A172 (cell line): Measurements from ENCODE around the gene SRRT. TPM values are rescaled to one million over a fixed set of nuclear protein-coding genes. Genes with fewer than 3 reads are reported as not detected.

Experiments used
- DNase-seq: peaks from one replicate; pipeline ENCODE4 v3.0.0-alpha.2; 2015; ENCODE audit warnings: low spot score
- total RNA-seq: library from RNA; depleted of rRNA; stranded (reverse); fragments of >200 nt; shearing (Covaris generic); gene quantifications from 2 replicates; pipeline ENCODE4 v1.2.3, GENCODE V29; 2014

SRRT gene
- total RNA-seq, 1 experiment from 2014 or later = 86.7 TPM

- no peak for DNase-seq
These were observed 4.9 kb downstream of the SRRT start for GRCh38 chr7:100879685-100880261.

DNA sequence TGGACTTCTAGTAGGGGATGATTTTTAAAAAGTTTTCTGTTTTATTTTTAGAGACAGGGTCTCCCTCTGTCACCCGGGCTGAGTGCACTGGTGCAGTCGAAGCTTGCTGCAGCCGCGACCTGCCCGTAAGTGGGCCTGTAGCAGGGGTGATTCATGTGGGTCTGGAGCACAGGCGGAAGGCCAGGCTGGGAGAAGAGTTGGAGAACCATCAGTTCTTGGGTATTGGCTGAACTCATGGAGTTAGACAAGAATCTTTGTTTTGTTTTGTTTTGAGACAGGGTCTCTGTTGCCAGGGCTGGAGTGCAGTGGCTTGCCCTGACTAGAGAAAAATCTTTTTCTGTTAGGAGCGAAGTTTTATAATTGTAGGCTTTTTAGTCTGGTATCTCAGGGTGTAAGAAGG, 5.7 kb downstream of the SRRT start:
- DNase-seq = no peak

- DNase-seq = no peak
These were observed 6.2 kb downstream of the SRRT start for GRCh38 chr7:100881136-100881535.

- no peak for DNase-seq
These were observed 7.3 kb downstream of the SRRT start for GRCh38 chr7:100882201-100882600.

- DNase-seq = no peak
These were observed 8.1 kb downstream of the SRRT start for GRCh38 chr7:100882785-100883526.

GRCh38 chr7:100884736-100885439, 10.0 kb downstream of the SRRT start:
- DNase-seq = no peak

DNA sequence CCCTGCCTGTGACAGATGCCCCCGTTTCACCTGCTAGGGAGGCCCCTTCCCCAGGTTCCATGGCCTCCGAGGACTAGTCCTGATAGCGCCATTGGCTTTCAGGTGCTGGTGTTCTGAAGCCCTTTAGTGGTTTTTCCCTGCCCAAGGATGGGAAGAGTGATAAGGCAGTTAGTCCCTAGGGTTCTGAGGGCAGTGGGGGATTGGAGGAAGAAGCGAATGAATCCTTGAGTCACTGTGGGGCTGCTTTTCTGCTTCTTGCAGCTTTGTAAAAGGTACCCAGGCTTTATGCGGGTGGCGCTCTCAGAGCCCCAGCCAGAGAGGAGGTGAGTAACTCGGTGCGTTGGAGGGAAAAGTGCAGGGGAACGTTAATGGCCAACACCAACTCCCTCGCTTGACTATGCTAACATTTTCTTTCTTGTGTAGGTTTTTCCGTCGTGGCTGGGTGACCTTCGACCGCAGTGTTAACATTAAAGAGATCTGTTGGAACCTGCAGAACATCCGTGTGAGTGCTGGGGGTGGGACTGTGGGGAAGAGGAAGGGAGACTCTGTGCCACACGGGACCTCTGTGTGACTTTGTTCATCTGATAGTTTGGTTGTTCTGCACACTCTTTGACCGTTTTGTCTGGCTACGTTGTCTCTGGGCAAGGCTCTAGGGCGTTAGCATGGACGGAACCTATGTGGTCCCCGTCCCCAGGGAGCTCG, 10.7 kb downstream of the SRRT start:
- DNase-seq = no peak

DNA sequence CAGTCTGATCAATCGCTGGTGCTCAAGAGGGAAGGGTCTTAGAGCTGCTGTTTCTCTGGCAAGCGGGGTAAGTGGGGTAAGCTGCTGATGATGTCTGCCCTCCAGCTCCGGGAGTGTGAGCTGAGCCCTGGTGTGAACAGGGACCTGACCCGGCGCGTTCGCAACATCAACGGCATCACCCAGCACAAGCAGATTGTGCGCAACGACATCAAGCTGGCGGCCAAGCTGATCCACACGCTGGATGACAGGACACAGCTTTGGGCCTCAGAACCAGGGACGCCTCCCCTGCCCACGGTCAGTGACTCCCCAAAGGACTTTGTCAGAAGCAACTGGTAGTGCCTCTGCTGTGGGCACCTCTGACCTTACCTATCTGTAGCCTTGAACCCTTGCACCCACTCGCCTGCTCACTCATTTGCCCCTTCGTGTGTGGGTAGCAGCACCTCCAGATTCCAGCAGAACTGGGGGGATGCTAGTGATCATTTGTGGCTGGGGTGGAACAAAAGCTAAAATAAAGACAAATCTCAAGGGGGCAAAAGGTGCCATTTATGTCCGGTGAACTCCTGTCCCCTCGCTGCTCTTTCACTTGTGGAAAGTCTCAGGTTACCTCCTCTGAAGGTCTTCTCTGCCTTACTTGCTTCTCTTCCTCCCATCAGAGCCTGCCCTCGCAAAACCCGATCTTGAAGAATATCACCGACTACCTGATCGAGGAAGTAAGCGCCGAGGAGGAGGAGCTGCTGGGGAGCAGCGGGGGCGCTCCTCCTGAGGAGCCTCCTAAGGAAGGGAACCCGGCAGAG, 11.4 kb downstream of the SRRT start:
- DNase-seq = no peak

DNA sequence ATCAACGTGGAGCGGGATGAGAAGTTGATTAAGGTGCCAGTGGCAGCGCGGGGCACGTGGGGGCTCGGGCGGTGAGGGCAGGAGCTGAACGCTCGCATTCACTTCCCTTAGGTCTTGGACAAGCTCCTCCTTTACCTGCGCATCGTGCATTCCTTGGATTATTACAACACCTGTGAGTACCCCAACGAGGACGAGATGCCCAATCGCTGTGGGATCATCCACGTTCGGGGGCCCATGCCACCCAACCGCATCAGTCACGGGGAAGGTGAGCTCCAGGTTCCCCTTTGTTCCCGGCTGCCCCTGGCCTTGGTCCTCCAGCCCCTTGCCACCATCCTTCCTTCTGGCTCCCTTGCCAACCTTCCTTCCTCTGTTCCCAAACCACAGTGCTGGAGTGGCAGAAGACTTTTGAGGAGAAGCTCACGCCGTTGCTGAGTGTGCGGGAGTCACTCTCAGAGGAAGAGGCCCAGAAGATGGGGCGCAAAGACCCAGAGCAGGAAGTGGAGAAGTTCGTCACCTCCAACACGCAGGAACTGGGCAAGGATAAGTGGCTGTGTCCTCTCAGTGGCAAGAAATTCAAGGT, 12.1 kb downstream of the SRRT start:
- DNase-seq = no peak

GRCh38 chr7:100887516-100888290, 12.8 kb downstream of the SRRT start:
- DNase-seq = no peak

DNA sequence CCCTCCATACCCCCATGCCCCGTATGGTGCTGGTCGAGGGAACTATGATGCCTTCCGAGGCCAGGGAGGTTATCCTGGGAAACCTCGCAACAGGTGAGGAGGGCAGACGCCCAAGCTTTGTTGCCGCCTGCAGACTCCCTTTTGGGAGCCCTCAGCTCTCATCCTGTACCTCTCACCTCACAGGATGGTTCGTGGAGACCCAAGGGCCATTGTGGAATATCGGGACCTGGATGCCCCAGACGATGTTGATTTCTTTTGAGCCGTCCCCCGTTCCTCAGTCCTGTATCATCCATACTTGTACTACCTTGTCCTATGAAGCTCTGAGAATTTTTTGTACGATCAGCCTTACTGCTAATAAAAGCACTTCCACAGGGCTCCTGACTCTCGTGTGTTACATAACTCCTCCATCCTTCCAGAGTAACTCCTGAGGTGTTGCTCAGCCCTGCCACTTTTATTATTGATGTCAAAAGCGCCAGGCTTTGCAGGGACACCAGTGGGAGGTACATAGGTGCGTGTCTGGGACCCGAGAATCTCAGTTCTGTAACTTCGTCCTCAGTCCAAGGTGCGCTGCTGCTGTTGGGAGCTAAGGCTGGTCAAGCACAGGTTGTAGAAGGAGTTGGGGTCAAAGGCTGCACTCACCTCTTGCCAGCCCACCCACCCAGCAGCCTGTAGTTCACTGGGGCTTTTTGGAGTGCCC, 13.5 kb downstream of the SRRT start:
- no peak for DNase-seq

DNA sequence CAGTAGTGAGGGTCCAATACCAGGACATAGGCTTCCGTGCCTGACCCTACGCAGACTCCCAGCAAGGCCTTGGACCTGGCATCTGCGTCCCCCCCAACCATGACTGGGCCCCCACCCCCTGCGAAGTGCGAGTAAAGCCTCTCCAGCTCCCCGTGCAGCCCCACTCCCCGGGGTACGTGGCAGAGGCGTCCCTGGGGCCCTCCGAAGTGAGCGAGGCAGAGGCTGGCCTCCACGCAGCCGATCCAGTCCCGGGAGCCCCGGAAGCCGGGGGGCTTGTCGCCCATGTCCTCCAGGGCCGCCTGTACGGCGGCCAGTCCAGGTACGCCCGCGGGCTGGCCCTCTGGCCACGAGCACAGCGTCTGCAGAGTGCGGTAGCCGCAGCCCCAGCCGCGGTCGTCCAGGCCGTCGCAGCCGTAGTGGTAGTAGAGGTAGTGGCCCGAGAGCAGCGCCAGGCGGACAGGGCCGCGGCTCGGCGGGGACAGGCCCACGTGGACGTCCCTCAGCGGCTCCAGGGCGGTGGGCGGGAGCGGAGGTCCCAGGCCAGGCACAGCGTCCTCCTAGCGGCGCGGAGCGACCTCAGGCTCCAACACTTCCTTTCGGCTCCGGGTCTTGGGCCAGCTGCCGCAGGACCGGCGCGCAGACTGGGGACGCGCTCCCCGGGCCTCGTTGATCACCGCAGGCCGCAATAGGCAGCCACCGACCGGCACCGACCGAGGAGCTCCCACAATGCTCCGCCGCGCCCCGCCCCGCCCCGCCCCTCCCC, 14.3 kb downstream of the SRRT start, which contains the start of gene UFSP1:
TSS of gene UFSP1 (minus strand) at position 728 of the 763 bp plus-strand sequence. CDS start at position 284, 444 bp downstream.
- DNase-seq = no peak

- no peak for DNase-seq
These were observed 16.0 kb downstream of the SRRT start for GRCh38 chr7:100890653-100891567.

DNA sequence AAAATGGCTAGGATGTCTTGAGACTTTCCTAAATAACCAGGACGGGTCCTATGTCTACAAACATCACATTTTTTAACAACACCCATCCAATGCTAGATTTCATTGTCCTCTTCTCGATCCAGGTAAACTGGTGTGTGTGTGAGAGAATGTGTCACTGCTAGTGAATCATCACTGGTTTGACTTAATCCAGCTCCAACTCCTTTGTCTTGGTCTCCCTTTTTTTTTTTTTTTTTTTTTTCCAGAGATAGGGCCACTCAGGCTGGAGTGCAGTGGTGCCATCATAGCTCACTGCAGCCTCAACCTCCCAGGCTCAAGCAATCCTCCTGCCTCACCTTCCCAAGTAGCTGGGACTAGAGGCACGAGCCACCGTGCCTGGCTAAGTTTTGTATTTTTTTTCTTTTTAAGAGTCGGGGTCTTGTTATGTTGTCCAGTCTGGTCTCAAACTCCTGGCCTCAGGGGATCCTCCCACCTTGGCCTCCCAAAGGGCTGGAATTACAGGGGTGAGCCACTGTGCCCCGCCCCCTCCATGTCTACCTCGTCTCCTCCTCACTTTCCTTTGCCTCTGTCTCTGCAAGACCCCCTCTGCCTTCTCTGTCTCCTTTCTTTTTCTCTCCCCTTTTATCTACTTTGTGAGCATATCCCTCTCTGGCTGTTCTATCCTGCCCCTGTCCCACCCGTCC, 16.8 kb downstream of the SRRT start:
- DNase-seq = peak; percentile 72

DNA sequence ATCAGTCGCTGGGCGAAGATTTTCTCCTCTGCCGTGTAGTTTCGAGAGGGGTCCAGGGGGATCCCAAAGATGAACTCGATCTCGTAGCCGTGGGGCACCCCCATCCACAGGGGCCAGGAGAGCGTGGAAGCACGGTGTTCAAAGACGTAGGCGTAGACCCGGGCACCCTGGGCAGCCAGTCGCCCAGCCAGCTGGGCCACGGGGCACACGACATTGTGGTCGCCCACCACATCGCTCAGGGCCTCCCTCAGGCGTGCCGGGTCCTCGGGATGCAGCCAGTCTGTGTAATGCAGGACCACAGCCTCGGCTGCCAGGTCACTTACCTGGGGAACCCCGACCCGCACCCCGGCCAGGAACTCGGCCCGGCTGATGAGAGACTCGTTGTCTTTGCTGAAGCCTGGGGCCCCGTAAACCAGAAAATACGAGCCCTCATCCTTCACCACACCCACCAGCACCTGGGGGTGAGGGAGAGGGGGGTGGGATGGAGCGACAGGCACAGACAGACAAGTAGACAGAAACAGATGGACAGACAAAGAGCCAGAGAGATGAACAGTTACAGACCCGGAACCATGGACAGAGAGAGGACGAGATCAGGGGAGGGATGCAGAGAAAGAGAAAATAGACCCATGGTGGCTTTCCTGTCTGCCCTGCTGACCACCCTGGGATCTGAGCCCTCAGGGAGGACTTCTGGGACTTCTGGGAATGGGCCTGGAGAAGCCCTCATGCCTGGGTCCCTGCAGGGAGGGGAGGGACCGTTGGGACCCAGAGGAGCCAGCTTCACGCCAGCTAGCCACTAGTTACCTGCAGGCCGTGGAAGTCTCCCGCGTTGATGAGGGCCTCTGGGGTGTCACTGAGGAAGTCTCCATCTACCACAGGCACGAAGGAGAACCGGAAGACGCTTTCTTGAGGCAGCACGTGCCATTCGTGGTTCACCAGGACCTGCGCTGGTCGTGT, 17.7 kb downstream of the SRRT start:
- no peak for DNase-seq

DNA sequence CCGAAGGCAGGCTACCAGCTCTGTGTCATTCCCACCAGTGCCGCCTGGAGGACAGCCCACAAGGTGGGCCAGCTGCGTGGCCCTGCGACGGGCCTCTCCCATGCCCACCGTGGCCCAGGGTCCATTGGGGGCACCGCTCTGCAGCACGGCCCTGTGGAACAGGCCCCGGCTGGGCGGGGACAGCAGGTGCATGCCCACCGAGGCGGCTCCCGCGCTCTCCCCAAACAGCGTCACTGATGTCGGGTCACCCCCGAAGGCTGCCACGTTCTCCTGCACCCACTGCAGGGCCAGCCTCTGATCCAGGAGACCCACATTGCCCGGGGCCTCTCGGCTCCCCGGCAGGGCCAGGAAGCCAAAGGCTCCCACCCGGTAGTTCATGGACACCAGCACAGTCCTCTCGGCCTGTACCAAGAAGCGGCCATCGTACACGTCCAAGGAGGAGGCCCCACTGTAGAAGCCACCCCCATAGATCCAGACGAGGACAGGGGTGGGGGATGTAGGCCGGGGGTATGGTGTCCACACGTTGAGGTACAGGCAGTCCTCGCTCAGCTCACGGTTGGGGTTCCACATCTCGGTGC, 18.5 kb downstream of the SRRT start:
- no peak for DNase-seq
